Mucosa of stomach (tissue), 1 donor: ENCODE results near the gene HPS3.

Experiments
- H3K27me3 ChIP-seq: one replicate; pipeline ENCODE4 v1.7.0; 2013; ENCODE audit warnings: mild to moderate bottlenecking, low read length; ENCODE audit not compliant: control insufficient read depth, insufficient read depth
- H3K36me3 ChIP-seq: one replicate; pipeline ENCODE4 v1.7.0; 2013; ENCODE audit warnings: low read length; ENCODE audit not compliant: control insufficient read depth, insufficient read depth
- H3K4me1 ChIP-seq: one replicate; pipeline ENCODE4 v1.7.0; 2013; ENCODE audit warnings: mild to moderate bottlenecking, low read length; ENCODE audit not compliant: control insufficient read depth, insufficient read depth
- H3K4me3 ChIP-seq: one replicate; pipeline ENCODE4 v1.7.0; 2013; ENCODE audit warnings: low read length
- H3K9ac ChIP-seq: one replicate; pipeline ENCODE4 v1.7.0; 2013; ENCODE audit warnings: mild to moderate bottlenecking, low read length, moderate library complexity
- H3K9me3 ChIP-seq: one replicate; pipeline ENCODE4 v1.7.0; 2013; ENCODE audit warnings: mild to moderate bottlenecking, low read length, moderate library complexity; ENCODE audit not compliant: control insufficient read depth
- donor health status: Pancreatic carcinoma.

HPS3 gene

DNA sequence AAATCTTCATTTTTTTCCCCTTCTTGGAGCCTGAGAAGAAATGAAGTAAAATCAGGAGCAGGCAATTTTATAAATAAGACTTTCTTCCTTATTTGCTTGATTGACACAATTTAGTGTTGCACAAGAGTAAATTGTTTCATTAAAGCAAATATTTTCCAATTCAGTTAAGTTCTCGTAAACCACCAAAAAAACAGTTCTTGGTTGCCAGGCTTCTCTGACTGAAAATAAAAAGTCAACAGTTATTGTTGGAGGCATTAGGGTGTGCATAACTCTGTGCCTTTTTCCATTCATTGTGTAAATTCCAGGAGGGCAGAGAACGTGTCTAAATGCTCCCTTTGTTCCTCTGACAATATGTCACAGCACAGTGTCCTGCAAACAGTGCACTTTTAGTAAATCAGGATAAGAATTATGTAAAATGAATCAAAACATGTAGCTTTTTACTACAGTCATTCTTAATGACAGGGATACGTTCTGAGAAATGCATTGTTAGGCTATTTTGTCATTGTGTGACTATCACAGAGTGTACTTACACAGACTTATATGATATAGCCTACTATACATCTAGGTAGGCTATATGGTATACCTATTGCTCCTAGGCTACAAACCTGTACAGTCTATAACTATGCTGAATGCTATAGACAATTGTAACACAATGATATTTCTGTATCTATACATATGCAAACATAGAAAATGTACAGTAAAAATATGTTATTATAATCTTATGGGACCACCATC lies 92.5 kb downstream of the HPS3 start, which contains the start of gene CP:
CP (minus strand) TSS at position 47 of the 735 bp plus-strand sequence; CDS start at position 10, 37 bp downstream.
- no peaks in the 10 kb centered on the region for H3K27me3 ChIP-seq
- H3K9me3 ChIP-seq = no peaks in the 10 kb centered on the region
- H3K4me1 ChIP-seq = no peaks in the 10 kb centered on the region
- no peak within 1 kb of the TSS for H3K9ac ChIP-seq
- H3K4me3 ChIP-seq = no peak within 1 kb of the TSS
- H3K36me3 ChIP-seq = no peaks in the 10 kb centered on the region
